ENCODE results near the gene CT45A8.
"Not testable (repeated sequence)": the region's sequence is repeated elsewhere in the genome, so short reads cannot be mapped to it uniquely, and the experiment has no call there.

Gene CT45A8

GRCh38 chrX:135854438-135854837, at the start of gene CT45A8:
CT45A8 (minus strand) TSS chrX:135854538; CDS start chrX:135850783, 3,755 bp downstream.
- in situ Hi-C loops (cut with MboI; ENCODE audit: low sequenced_read_pairs), result not testable (repeated sequence)

- in situ Hi-C loops (cut with MboI; ENCODE audit: low sequenced_read_pairs), result no loop called here
Measured at GRCh38 chrX:135893294-135893817, 39.0 kb upstream of the CT45A8 start, which contains the start of the genes CT45A10 and SAGE1. CT45A10 (minus strand) TSS chrX:135893444; CDS start chrX:135885344, 8,100 bp downstream. SAGE1 (plus strand) TSS chrX:135893716; CDS start chrX:135896243, 2,527 bp downstream.

GRCh38 chrX:135892781-135893180, 38.4 kb upstream of the CT45A8 start:
- in situ Hi-C loops (cut with MboI; ENCODE audit: low sequenced_read_pairs), result no loop called here

GRCh38 chrX:135890087-135890585, 35.8 kb upstream of the CT45A8 start:
- in situ Hi-C loops (cut with MboI; ENCODE audit: low sequenced_read_pairs), result no loop called here

GRCh38 chrX:135888976-135889375, 34.6 kb upstream of the CT45A8 start:
- in situ Hi-C loops (cut with MboI; ENCODE audit: low sequenced_read_pairs), result not testable (repeated sequence)

GRCh38 chrX:135888230-135888629, 33.9 kb upstream of the CT45A8 start:
- in situ Hi-C loops (cut with MboI; ENCODE audit: low sequenced_read_pairs), result not testable (repeated sequence)

GRCh38 chrX:135882741-135883140, 28.4 kb upstream of the CT45A8 start:
- in situ Hi-C loops (cut with MboI; ENCODE audit: low sequenced_read_pairs), result not testable (repeated sequence)

- in situ Hi-C loops (cut with MboI; ENCODE audit: low sequenced_read_pairs), result not testable (repeated sequence)
Measured at GRCh38 chrX:135871712-135872111, 17.4 kb upstream of the CT45A8 start, which contains the start of gene CT45A9. CT45A9 (minus strand) TSS chrX:135871812; CDS start chrX:135868061, 3,751 bp downstream.

GRCh38 chrX:135837180-135837579, 17.2 kb downstream of the CT45A8 start, which contains the start of gene CT45A7:
CT45A7 (minus strand) TSS chrX:135837280; CDS start chrX:135833533, 3,747 bp downstream.
- in situ Hi-C loops (cut with MboI; ENCODE audit: low sequenced_read_pairs), result not testable (repeated sequence)

GRCh38 chrX:135819912-135820311, 34.4 kb downstream of the CT45A8 start, which contains the start of gene CT45A2:
CT45A2 (minus strand) TSS chrX:135820012; CDS start chrX:135816265, 3,747 bp downstream.
- in situ Hi-C loops (cut with MboI; ENCODE audit: low sequenced_read_pairs), result not testable (repeated sequence)

- in situ Hi-C loops (cut with MboI; ENCODE audit: low sequenced_read_pairs), result not testable (repeated sequence)
Measured at GRCh38 chrX:135802687-135803086, 51.7 kb downstream of the CT45A8 start, which contains the start of gene CT45A6. CT45A6 (minus strand) TSS chrX:135802787; CDS start chrX:135798993, 3,794 bp downstream.

All from HL-60/S4 (cell line).